HepG2 (cell line): ENCODE measurements around the gene ARSB. TPM values are rescaled to one million over a fixed set of nuclear protein-coding genes. Genes with fewer than 3 reads are reported as not detected.

Experiments
- ATAC-seq: fragments of 200-7000 bp; cut with Tn5 transposase; 3 replicates; pipeline ENCODE4 v1.9.1; 2020; ENCODE audit warnings: mild to moderate bottlenecking, moderate library complexity
- BruUV-seq: library from RNA; stranded (reverse); fragments of 400-500 nt; replicated peaks from 2 replicates; lab custom pipeline; 2021; lab: Mats Ljungman, UMichigan
- CTCF ChIA-PET: fragments of 300-600 bp; formaldehyde crosslinking; extraction: SDS; loops from one replicate; lab custom pipeline; 2021; ENCODE audit warnings: low total read pairs, inconsistent platforms, low intra/inter-chr PET ratio; lab: Yijun Ruan, JAX
- POLR2A ChIA-PET: fragments of 350-600 bp; sonication (Branson Sonifier 250); formaldehyde crosslinking; loops from one replicate; lab custom pipeline; 2020; ENCODE audit warnings: antibody characterized with exemption, inconsistent platforms; lab: Yijun Ruan, JAX
- DNase-seq: peaks from one replicate; pipeline ENCODE4 v3.0.0-alpha.2; 2015; ENCODE audit warnings: low spot score
- FAIRE-seq: peaks from 3 replicates; lab custom pipeline; 2011; peaks lifted over from hg19 to GRCh38; lab: Jason Lieb, UNC
- H2AFZ ChIP-seq: one replicate; pipeline ENCODE4 v1.6.1; 2011; ENCODE audit warnings: low read length, inconsistent platforms
- H3K27ac ChIP-seq: fragments of 300-600 bp; 3 replicates; pipeline ENCODE4 v1.8.0; 2011; ENCODE audit warnings: mixed run types, mild to moderate bottlenecking, mixed read lengths, low read length, inconsistent platforms; ENCODE audit not compliant: insufficient read depth; ENCODE audit errors: extremely low read length
- H3K27me3 ChIP-seq, 2 experiments: fragments of 200-600 bp in 1 of 2; 2 replicates in 1 of 2; 3 replicates in 1 of 2; pipeline versions ENCODE4 v1.6.0 to v1.8.0; 2011; ENCODE audit warnings: low read length in 2 of 2, mild to moderate bottlenecking in 2 of 2, moderate library complexity in 2 of 2, inconsistent platforms in 1 of 2; ENCODE audit not compliant: insufficient read depth in 2 of 2, control insufficient read depth in 1 of 2
- H3K36me3 ChIP-seq, 2 experiments: fragments of 200-600 bp in 1 of 2; replicated peaks in 1 of 2; 2 replicates in 1 of 2; 3 replicates in 1 of 2; pipeline versions ENCODE4 v1.5.1 to v1.8.0; 2011; ENCODE audit warnings: low read length in 2 of 2, inconsistent platforms in 1 of 2; ENCODE audit not compliant: insufficient read depth in 2 of 2, control insufficient read depth in 1 of 2
- H3K4me1 ChIP-seq: 2 replicates; pipeline ENCODE4 v1.5.1; 2012; ENCODE audit warnings: low read length, inconsistent platforms; ENCODE audit not compliant: insufficient read depth
- H3K4me2 ChIP-seq: 2 replicates; pipeline ENCODE4 v1.6.0; 2011; ENCODE audit warnings: low read depth, low read length, inconsistent platforms
- H3K4me3 ChIP-seq, 3 experiments: fragments of 200-600 bp in 1 of 3; sonication (generic), shearing (Covaris generic) in 1 of 3; replicated peaks in 1 of 3; 2 replicates each; pipeline ENCODE4 v1.5.1; 2011 to 2016; ENCODE audit warnings: low read length in 3 of 3, inconsistent platforms in 2 of 3, low read depth in 2 of 3, mild to moderate bottlenecking in 2 of 3, control low read depth in 1 of 3, mixed read lengths in 1 of 3; ENCODE audit not compliant: insufficient read depth in 1 of 3
- H3K79me2 ChIP-seq: one replicate; pipeline ENCODE4 v1.6.1; 2011; ENCODE audit warnings: low read length, inconsistent platforms; ENCODE audit not compliant: insufficient read depth
- H3K9ac ChIP-seq: 2 replicates; pipeline ENCODE4 v1.6.0; 2011; ENCODE audit warnings: mild to moderate bottlenecking, low read depth, low read length, inconsistent platforms; ENCODE audit not compliant: insufficient read depth
- H3K9me3 ChIP-seq: 2 replicates; pipeline ENCODE4 v1.5.1; 2012; ENCODE audit warnings: mild to moderate bottlenecking, low read length
- H4K20me1 ChIP-seq: 2 replicates; pipeline ENCODE4 v1.6.0; 2011; ENCODE audit warnings: inconsistent platforms, mild to moderate bottlenecking, low read length, moderate library complexity; ENCODE audit not compliant: insufficient read depth
- CCDC6 ChIP-seq: sonication (generic); formaldehyde crosslinking; IDR thresholded peaks from 2 replicates; pipeline ENCODE4 v1.8.1; 2022; ENCODE audit warnings: mild to moderate bottlenecking, missing genetic modification reagents, moderate library complexity
- DNMT1 ChIP-seq: sonication (generic); formaldehyde crosslinking; IDR thresholded peaks from 2 replicates; pipeline ENCODE4 v1.5.1; 2020; ENCODE audit warnings: mild to moderate bottlenecking, missing genetic modification reagents
- NR2F2 ChIP-seq: IDR thresholded peaks from 2 replicates; pipeline ENCODE4 v1.6.1; 2012; ENCODE audit warnings: low read depth, inconsistent platforms, borderline replicate concordance
- ZNF564 ChIP-seq: sonication (generic); formaldehyde crosslinking; IDR thresholded peaks from 2 replicates; pipeline ENCODE4 v1.8.1; 2023; ENCODE audit warnings: mild to moderate bottlenecking, missing genetic modification reagents
- ZNF598 ChIP-seq: sonication (generic); formaldehyde crosslinking; IDR thresholded peaks from 2 replicates; pipeline ENCODE4 v1.5.1; 2020; ENCODE audit warnings: mild to moderate bottlenecking, missing genetic modification reagents, borderline replicate concordance
- WGBS: methylation state at CpG from one replicate; pipeline ENCODE4 v1.1.6; 2017; ENCODE audit warnings: low lambda C conversion rate; 5-methylcytosine and 5-hydroxymethylcytosine counted together
- in situ Hi-C: cut with HindIII; loops from 2 replicates; pipeline ENCODE4 v1.10.0; 2017; ENCODE audit warnings: low pct_unique_long_range_greater_than_20kb; ENCODE audit not compliant: extremely low pct_ligation_motif_present
- intact Hi-C: fragments of 100-400 bp; cut with micrococcal nuclease; formaldehyde crosslinking; loops from one replicate; pipeline ENCODE4 v1.10.0; 2022; ENCODE audit not compliant: unreplicated experiment
- polyA plus RNA-seq, 8 experiments: library from polyadenylated mRNA; depleted of rRNA in 3 of 8; stranded (reverse) in 7 of 8; unstranded in 1 of 8; fragments of >200 nt; fragmentation: Illumina TruSeq in 4 of 8; extraction: Trizol in 4 of 8; gene quantifications; 2 replicates each; pipeline versions ENCODE4 v1.2.1 to v1.2.3, GENCODE V29; 2011 to 2016; ENCODE audit warnings: low read depth in 4 of 8, missing spikeins in 1 of 8, mixed read lengths in 1 of 8; ENCODE audit not compliant: insufficient read depth in 1 of 8
- total RNA-seq, 5 experiments: library from RNA; depleted of rRNA; stranded (reverse); fragments of >200 nt; fragmentation: Illumina TruSeq; extraction: Trizol; gene quantifications; 2 replicates each; pipeline ENCODE4 v1.2.3, GENCODE V29; 2016; ENCODE audit warnings: low read depth in 1 of 5
- TF ChIP-seq, protein P1 (sequence below): sonication (generic); formaldehyde crosslinking; IDR thresholded peaks from 2 replicates; pipeline ENCODE4 v1.4.0; 2020; ENCODE audit warnings: missing genetic modification reagents, mild to moderate bottlenecking, borderline replicate concordance
- TF ChIP-seq, protein P2 (sequence below): sonication (generic); formaldehyde crosslinking; IDR thresholded peaks from 2 replicates; pipeline ENCODE4 v1.5.0; 2020; ENCODE audit warnings: mild to moderate bottlenecking, missing genetic modification reagents, moderate library complexity

The ARSB gene
- total and polyA plus RNA-seq, 2 of the 13 experiments (the other 11 are each of a cell fraction or from before 2014, with no cell fraction given), result 52.6 to 66.4 TPM

- WGBS, result 88% methylated on average over 2 of the region's 2 CpGs
- peaks cover 11 to 37% of the 10 kb centered on the region in 2 experiments for H3K36me3 ChIP-seq
- ATAC-seq (no peak), FAIRE-seq (no peak), DNase-seq (no peak)
- H3K4me3 ChIP-seq, result no peak overlapping the region
- H3K4me2 ChIP-seq, result no peak overlapping the region
- intact Hi-C loops, result no loop called here
- no peak overlapping the region for H3K27ac ChIP-seq
- in situ Hi-C loops, result no loop called here
- H2AFZ ChIP-seq, result no peak overlapping the region
- CTCF ChIA-PET, result interaction anchor here (1.1 kb wide), 1 partner anchor 246 kb away, joined by 3 read pairs; no protein-coding TSS in a partner anchor
- H3K79me2 ChIP-seq, result no peaks in the 10 kb centered on the region
- H3K9ac ChIP-seq, result no peak overlapping the region
- no TSS peak for BruUV-seq
- no peaks in the 10 kb centered on the region for H4K20me1 ChIP-seq
- POLR2A ChIA-PET, result no interaction called here
- no peaks in the 10 kb centered on the region for H3K27me3 ChIP-seq
- H3K4me1 ChIP-seq, result peaks cover 10% of the 10 kb centered on the region
- TF ChIP-seq ZNF598 (CRISPR knock-in tag) (no peak), ZNF564 (CRISPR knock-in tag) (no peak), CCDC6 (CRISPR knock-in tag) (no peak), DNMT1 (CRISPR knock-in tag) (no peak), NR2F2 (no peak)
- TF ChIP-seq, protein P1, sequence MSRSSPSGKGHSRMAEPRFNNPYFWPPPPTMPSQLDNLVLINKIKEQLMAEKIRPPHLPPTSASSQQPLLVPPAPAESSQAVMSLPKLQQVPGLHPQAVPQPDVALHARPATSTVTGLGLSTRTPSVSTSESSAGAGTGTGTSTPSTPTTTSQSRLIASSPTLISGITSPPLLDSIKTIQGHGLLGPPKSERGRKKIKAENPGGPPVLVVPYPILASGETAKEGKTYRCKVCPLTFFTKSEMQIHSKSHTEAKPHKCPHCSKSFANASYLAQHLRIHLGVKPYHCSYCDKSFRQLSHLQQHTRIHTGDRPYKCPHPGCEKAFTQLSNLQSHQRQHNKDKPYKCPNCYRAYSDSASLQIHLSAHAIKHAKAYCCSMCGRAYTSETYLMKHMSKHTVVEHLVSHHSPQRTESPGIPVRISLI (CRISPR knock-in tag), result 0 out of 2 replicates have a peak, but pooled peaks have one; percentile 14
- TF ChIP-seq, protein P2, sequence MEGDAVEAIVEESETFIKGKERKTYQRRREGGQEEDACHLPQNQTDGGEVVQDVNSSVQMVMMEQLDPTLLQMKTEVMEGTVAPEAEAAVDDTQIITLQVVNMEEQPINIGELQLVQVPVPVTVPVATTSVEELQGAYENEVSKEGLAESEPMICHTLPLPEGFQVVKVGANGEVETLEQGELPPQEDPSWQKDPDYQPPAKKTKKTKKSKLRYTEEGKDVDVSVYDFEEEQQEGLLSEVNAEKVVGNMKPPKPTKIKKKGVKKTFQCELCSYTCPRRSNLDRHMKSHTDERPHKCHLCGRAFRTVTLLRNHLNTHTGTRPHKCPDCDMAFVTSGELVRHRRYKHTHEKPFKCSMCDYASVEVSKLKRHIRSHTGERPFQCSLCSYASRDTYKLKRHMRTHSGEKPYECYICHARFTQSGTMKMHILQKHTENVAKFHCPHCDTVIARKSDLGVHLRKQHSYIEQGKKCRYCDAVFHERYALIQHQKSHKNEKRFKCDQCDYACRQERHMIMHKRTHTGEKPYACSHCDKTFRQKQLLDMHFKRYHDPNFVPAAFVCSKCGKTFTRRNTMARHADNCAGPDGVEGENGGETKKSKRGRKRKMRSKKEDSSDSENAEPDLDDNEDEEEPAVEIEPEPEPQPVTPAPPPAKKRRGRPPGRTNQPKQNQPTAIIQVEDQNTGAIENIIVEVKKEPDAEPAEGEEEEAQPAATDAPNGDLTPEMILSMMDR (CRISPR knock-in tag), result peak; percentile 21; the same call in 1 of the 2 replicates
- no peaks in the 10 kb centered on the region for H3K9me3 ChIP-seq
Observed at GRCh38 chr5:78886341-78887230, 98.5 kb downstream of the ARSB start.
